Loucy (cell line): ENCODE data around the gene SLC10A7.

Experiments
- H2AFZ ChIP-seq: fragments of 200-600 bp; sonication (generic); 2 replicates; pipeline ENCODE4 v1.6.0; 2016; ENCODE audit warnings: antibody characterized with exemption, mild to moderate bottlenecking, low read length, moderate library complexity
- H3F3A ChIP-seq: fragments of 200-600 bp; 2 replicates; pipeline ENCODE4 v1.6.0; 2016; ENCODE audit warnings: antibody characterized with exemption, low read depth, mild to moderate bottlenecking
- H3K27me3 ChIP-seq: fragments of 200-600 bp; sonication (generic); 2 replicates; pipeline ENCODE4 v1.6.1; 2014; ENCODE audit warnings: low read length, mild to moderate bottlenecking; ENCODE audit not compliant: insufficient read depth, poor library complexity, severe bottlenecking
- H3K36me3 ChIP-seq: fragments of 200-600 bp; sonication (generic); 2 replicates; pipeline ENCODE4 v1.6.1; 2016; ENCODE audit warnings: low read length; ENCODE audit not compliant: insufficient read depth
- H3K4me1 ChIP-seq: fragments of 200-600 bp; sonication (generic); 2 replicates; pipeline ENCODE4 v1.5.1; 2014; ENCODE audit warnings: low read length, mild to moderate bottlenecking; ENCODE audit not compliant: insufficient read depth, poor library complexity, severe bottlenecking
- H3K4me2 ChIP-seq: fragments of 200-600 bp; sonication (generic); 2 replicates; pipeline ENCODE4 v1.6.0; 2014; ENCODE audit warnings: antibody characterized with exemption, low read length, low read depth, mild to moderate bottlenecking; ENCODE audit not compliant: poor library complexity, severe bottlenecking
- H3K4me3 ChIP-seq: fragments of 200-600 bp; sonication (generic); 2 replicates; pipeline ENCODE4 v1.5.1; 2014; ENCODE audit warnings: low read length, mild to moderate bottlenecking, mixed read lengths; ENCODE audit not compliant: poor library complexity, severe bottlenecking
- H3K79me2 ChIP-seq: fragments of 200-600 bp; sonication (generic); 2 replicates; pipeline ENCODE4 v1.6.1; 2014; ENCODE audit warnings: low read length; ENCODE audit not compliant: insufficient read depth
- H3K9ac ChIP-seq: fragments of 200-600 bp; sonication (generic); 2 replicates; pipeline ENCODE4 v1.6.0; 2014; ENCODE audit warnings: mild to moderate bottlenecking, low read depth, low read length, moderate library complexity; ENCODE audit not compliant: poor library complexity, severe bottlenecking
- H3K9me2 ChIP-seq: fragments of 200-600 bp; sonication (generic); replicated peaks from 2 replicates; pipeline ENCODE4 v1.6.1; 2016; ENCODE audit warnings: low read depth, low read length, mixed read lengths
- H3K9me3 ChIP-seq: fragments of 200-600 bp; sonication (generic); 2 replicates; pipeline ENCODE4 v1.6.1; 2014; ENCODE audit warnings: mild to moderate bottlenecking, antibody characterized with exemption, low read length, low read depth; ENCODE audit not compliant: insufficient read depth
- H4K20me1 ChIP-seq: fragments of 200-600 bp; sonication (generic); 2 replicates; pipeline ENCODE4 v1.6.0; 2014; ENCODE audit warnings: antibody characterized with exemption, low read length, mild to moderate bottlenecking; ENCODE audit not compliant: insufficient read depth, poor library complexity, severe bottlenecking
- CTCF ChIP-seq: fragments of 200-600 bp; sonication (generic); conservative IDR thresholded peaks from 2 replicates; pipeline ENCODE4 v1.5.1; 2014; ENCODE audit warnings: mild to moderate bottlenecking, antibody characterized with exemption, low read length
- EZH2phosphoT487 ChIP-seq: fragments of 200-600 bp; IDR thresholded peaks from 2 replicates; pipeline ENCODE4 v1.6.1; 2018; ENCODE audit warnings: antibody characterized with exemption, mild to moderate bottlenecking, moderate library complexity, borderline replicate concordance

Gene SLC10A7

DNA sequence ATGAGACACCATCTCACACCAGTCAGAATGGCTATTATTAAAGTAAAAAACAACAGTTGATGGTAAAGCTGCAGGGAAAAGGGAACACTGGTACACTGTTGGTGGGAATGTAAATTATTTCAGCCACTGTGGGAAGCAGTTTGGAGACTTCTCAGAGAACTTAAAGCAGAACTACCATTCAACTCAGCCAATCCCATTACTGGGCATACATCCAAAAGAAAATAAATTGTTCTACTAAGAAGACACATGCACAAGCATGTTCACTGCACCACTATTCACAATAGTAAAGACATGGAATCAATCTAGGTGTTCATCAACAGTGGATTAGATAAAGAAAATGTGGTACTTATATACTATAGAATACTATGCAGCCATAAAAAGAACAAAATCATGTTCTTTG is 172.4 kb downstream of the SLC10A7 start:
- no peak overlapping the region for H3K4me2 ChIP-seq
- H3K36me3 ChIP-seq = no peaks in the 10 kb centered on the region
- H2AFZ ChIP-seq = no peak overlapping the region
- H3K4me1 ChIP-seq = no peaks in the 10 kb centered on the region
- no peaks in the 10 kb centered on the region for H3K9me2 ChIP-seq
- H4K20me1 ChIP-seq = no peaks in the 10 kb centered on the region
- H3K9ac ChIP-seq = no peak overlapping the region
- TF ChIP-seq CTCF (no peak), EZH2phosphoT487 (no peak)
- H3K79me2 ChIP-seq = no peaks in the 10 kb centered on the region
- H3K9me3 ChIP-seq = no peaks in the 10 kb centered on the region
- no peak overlapping the region for H3K4me3 ChIP-seq
- H3F3A ChIP-seq = no peaks in the 10 kb centered on the region
- no peaks in the 10 kb centered on the region for H3K27me3 ChIP-seq

DNA sequence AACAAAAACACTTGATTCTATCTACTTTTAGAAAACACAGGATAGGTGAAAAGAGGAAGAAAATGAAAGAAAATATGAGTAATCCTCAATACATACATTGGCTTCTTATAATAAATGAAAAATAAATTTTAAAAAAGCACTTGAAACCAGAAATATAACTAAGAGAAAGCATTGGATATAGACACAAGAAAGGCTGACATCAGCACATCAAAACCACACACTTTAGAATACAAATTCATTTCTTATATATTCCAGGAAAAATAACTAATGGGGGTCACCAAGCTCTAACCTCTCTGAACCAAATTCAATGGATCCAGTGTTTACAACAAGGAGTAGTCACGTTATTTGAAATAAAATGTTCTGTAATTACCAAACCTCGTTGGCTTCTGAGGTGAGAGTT is 173.9 kb downstream of the SLC10A7 start:
- Histone ChIP-seq H2AFZ (no peak overlapping the region), H3K4me1 (no peaks in the 10 kb centered on the region), H3F3A (no peaks in the 10 kb centered on the region), H3K27me3 (no peaks in the 10 kb centered on the region), H3K4me3 (no peak overlapping the region), H3K79me2 (no peaks in the 10 kb centered on the region), H3K9ac (no peak overlapping the region), H3K4me2 (no peak overlapping the region), H3K36me3 (no peaks in the 10 kb centered on the region), H4K20me1 (no peaks in the 10 kb centered on the region), H3K9me2 (no peaks in the 10 kb centered on the region), H3K9me3 (no peaks in the 10 kb centered on the region)
- no peak for TF ChIP-seq EZH2phosphoT487
- TF ChIP-seq CTCF = no peak

- TF ChIP-seq EZH2phosphoT487 (no peak), CTCF (no peak)
- Histone ChIP-seq H3K4me2 (no peak overlapping the region), H3K9me3 (no peaks in the 10 kb centered on the region), H3K27me3 (no peaks in the 10 kb centered on the region), H3K9ac (no peak overlapping the region), H3K4me1 (no peaks in the 10 kb centered on the region), H4K20me1 (peaks cover under 1% of the 10 kb centered on the region), H3K9me2 (no peaks in the 10 kb centered on the region), H3K4me3 (no peak overlapping the region), H3K36me3 (no peaks in the 10 kb centered on the region), H2AFZ (no peak overlapping the region), H3F3A (no peaks in the 10 kb centered on the region), H3K79me2 (no peaks in the 10 kb centered on the region)
Observed at GRCh38 chr4:146346276-146346675, 175.5 kb downstream of the SLC10A7 start.
